Measurements from ENCODE around the gene SETD7.

The SETD7 gene

DNA sequence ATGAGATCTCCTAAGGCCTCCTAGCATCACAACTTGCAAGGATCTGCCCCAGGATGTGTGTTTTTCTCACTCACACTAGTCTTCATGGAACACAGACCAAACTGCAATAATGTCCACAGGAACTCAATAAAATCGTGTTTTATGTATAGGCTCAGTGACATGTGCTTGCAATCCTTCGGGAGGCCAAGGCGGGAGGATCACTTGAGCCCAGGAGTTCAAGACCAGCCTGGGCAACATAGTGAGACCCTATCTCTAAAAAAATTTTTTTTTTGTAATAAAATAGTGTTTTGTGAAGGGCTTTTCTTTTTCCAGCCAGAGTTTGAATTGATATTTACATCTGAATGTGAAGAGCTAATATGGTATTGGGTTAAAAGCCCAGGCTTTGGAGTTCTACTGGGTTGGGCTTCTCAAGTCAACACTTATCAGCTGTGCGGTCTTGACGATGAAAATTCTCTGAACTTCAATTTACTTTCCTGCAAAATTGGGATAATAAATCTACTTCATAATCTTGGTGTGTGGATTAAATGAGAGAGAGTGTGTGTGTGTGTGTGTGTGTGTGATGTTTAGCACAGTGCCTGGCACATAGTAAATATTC is 38.7 kb upstream of the SETD7 start:
- no peaks in the 10 kb centered on the region for H3F3A ChIP-seq (ENCODE audit: control insufficient read depth, insufficient read depth)
- H3K27ac ChIP-seq (ENCODE audit: low read depth, low read length) = no peak overlapping the region
- TF ChIP-seq, protein P1, sequence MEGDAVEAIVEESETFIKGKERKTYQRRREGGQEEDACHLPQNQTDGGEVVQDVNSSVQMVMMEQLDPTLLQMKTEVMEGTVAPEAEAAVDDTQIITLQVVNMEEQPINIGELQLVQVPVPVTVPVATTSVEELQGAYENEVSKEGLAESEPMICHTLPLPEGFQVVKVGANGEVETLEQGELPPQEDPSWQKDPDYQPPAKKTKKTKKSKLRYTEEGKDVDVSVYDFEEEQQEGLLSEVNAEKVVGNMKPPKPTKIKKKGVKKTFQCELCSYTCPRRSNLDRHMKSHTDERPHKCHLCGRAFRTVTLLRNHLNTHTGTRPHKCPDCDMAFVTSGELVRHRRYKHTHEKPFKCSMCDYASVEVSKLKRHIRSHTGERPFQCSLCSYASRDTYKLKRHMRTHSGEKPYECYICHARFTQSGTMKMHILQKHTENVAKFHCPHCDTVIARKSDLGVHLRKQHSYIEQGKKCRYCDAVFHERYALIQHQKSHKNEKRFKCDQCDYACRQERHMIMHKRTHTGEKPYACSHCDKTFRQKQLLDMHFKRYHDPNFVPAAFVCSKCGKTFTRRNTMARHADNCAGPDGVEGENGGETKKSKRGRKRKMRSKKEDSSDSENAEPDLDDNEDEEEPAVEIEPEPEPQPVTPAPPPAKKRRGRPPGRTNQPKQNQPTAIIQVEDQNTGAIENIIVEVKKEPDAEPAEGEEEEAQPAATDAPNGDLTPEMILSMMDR (IDR thresholded peaks at IDR 0.05; ENCODE audit: low read depth, low read length, poor library complexity, severe bottlenecking) = no peak
- TF ChIP-seq EZH2phosphoT487 (IDR thresholded peaks at IDR 0.05; ENCODE audit: borderline replicate concordance, low read length) = no peak

DNA sequence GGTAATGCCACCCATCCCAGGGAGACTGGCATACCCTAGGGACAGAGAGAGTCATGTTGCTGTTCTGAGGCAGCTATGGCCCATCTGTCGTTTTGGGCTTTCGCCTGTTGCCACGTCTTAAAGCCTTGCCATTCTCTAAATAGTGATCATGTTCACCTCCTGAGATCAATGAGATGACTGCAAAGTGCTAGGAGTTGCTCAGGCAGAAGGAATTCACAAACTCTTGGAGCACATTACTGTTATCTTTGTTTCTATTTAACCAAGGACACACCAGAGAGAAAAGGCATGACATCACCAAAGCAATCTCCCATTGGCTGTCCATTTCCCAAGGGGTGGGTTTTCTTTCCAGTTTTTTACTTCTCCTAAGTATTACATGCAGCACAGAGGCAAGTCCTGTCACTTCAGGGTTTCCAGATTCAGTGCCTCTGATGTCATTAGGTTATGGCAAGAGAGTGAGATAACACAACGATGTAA is 37.1 kb upstream of the SETD7 start:
- H3K4me3 ChIP-seq (ENCODE audit: low read length) = no peak overlapping the region
- TF ChIP-seq, protein P1 (IDR thresholded peaks at IDR 0.05; ENCODE audit: low read depth, low read length, poor library complexity, severe bottlenecking) = no peak
- TF ChIP-seq EZH2phosphoT487 (IDR thresholded peaks at IDR 0.05; ENCODE audit: borderline replicate concordance, low read length) = no peak
- H3K4me1 ChIP-seq (ENCODE audit: control insufficient read depth, low read length) = peaks cover 8% of the 10 kb centered on the region
- no peaks in the 10 kb centered on the region for H3K9me2 ChIP-seq (replicated peaks; ENCODE audit: control insufficient read depth, low read length)
- H3K9me3 ChIP-seq (ENCODE audit: control insufficient read depth, insufficient read depth, low read length) = no peaks in the 10 kb centered on the region
- no peaks in the 10 kb centered on the region for H3F3A ChIP-seq (ENCODE audit: control insufficient read depth, insufficient read depth)
- H3K4me2 ChIP-seq (ENCODE audit: low read length) = no peak overlapping the region
- H3K36me3 ChIP-seq (ENCODE audit: control insufficient read depth, low read length) = no peaks in the 10 kb centered on the region
- no peak overlapping the region for H3K27ac ChIP-seq (ENCODE audit: low read depth, low read length)
- H3K27me3 ChIP-seq (ENCODE audit: control insufficient read depth, low read length) = peaks cover 24% of the 10 kb centered on the region
- H4K20me1 ChIP-seq (ENCODE audit: control insufficient read depth, insufficient read depth, low read depth, low read length) = no peaks in the 10 kb centered on the region
- H3K79me2 ChIP-seq (ENCODE audit: control insufficient read depth, low read length) = no peaks in the 10 kb centered on the region

More for the DNA sequence above, 38.7 kb upstream of the SETD7 start:
- no peaks in the 10 kb centered on the region for H3K9me2 ChIP-seq (replicated peaks; ENCODE audit: control insufficient read depth, low read length)
- H3K4me1 ChIP-seq (ENCODE audit: control insufficient read depth, low read length) = peaks cover 8% of the 10 kb centered on the region
- H3K4me2 ChIP-seq (ENCODE audit: low read length) = no peak overlapping the region
- no peaks in the 10 kb centered on the region for H4K20me1 ChIP-seq (ENCODE audit: control insufficient read depth, insufficient read depth, low read depth, low read length)
- no peak overlapping the region for H3K4me3 ChIP-seq (ENCODE audit: low read length)
- H3K79me2 ChIP-seq (ENCODE audit: control insufficient read depth, low read length) = no peaks in the 10 kb centered on the region
- no peaks in the 10 kb centered on the region for H3K9me3 ChIP-seq (ENCODE audit: control insufficient read depth, insufficient read depth, low read length)
- no peaks in the 10 kb centered on the region for H3K36me3 ChIP-seq (ENCODE audit: control insufficient read depth, low read length)
- peaks cover 24% of the 10 kb centered on the region for H3K27me3 ChIP-seq (ENCODE audit: control insufficient read depth, low read length)

DNA sequence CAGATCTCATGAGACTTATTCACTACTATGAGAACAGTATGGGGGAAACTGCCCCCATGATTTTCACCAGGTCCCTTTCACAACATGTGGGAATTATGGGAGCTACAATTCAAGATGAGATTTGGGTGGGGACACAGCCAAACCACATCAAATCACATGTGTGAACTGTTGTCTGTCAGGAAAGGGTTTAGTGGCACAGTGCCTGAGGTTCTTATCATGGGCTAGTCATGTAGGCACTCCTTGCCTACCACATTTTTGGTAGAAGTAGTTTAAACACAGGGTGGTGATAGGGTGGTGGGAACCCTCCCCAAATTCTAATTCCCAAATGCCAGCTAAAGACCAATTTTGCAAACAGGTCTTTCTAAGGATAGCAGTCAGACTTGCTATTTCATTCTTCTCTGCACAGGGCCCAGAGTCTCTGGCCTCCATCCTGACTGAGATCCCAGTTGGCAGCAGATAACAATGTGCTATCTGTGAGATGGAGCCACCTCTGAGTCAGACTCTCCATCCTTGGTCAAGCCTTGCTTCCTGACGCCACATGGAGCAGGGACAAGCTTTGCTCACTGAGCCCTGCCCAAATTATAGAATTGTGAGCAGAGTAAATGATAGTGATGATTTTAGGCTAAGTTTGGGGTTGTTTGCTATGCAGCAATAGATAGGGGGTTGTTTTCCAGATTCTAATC is 33.5 kb upstream of the SETD7 start:
- no peak overlapping the region for H3K4me2 ChIP-seq (ENCODE audit: low read length)
- H3K79me2 ChIP-seq (ENCODE audit: control insufficient read depth, low read length) = no peaks in the 10 kb centered on the region
- no peaks in the 10 kb centered on the region for H3F3A ChIP-seq (ENCODE audit: control insufficient read depth, insufficient read depth)
- H3K9me3 ChIP-seq (ENCODE audit: control insufficient read depth, insufficient read depth, low read length) = no peaks in the 10 kb centered on the region
- H3K4me3 ChIP-seq (ENCODE audit: low read length) = no peak overlapping the region
- no peaks in the 10 kb centered on the region for H4K20me1 ChIP-seq (ENCODE audit: control insufficient read depth, insufficient read depth, low read depth, low read length)
- TF ChIP-seq, protein P1 (IDR thresholded peaks at IDR 0.05; ENCODE audit: low read depth, low read length, poor library complexity, severe bottlenecking) = no peak
- no peak for TF ChIP-seq EZH2phosphoT487 (IDR thresholded peaks at IDR 0.05; ENCODE audit: borderline replicate concordance, low read length)
- H3K4me1 ChIP-seq (ENCODE audit: control insufficient read depth, low read length) = no peaks in the 10 kb centered on the region
- H3K27ac ChIP-seq (ENCODE audit: low read depth, low read length) = no peak overlapping the region
- H3K36me3 ChIP-seq (ENCODE audit: control insufficient read depth, low read length) = no peaks in the 10 kb centered on the region
- peaks cover 19% of the 10 kb centered on the region for H3K27me3 ChIP-seq (ENCODE audit: control insufficient read depth, low read length)
- H3K9me2 ChIP-seq (replicated peaks; ENCODE audit: control insufficient read depth, low read length) = no peaks in the 10 kb centered on the region
